Neural progenitor cell (in vitro differentiated cells): ENCODE measurements around the gene NEK1. TPM values are rescaled to one million over a fixed set of nuclear protein-coding genes. Genes with fewer than 3 reads are reported as not detected.

Source experiments
- DNase-seq: peaks from one replicate; pipeline ENCODE4 v3.0.0-alpha.2; 2016; ENCODE audit warnings: low spot score
- H2AFZ ChIP-seq: fragments of 200-600 bp; sonication (generic); replicated peaks from 2 replicates; pipeline ENCODE4 v1.6.1; 2016; ENCODE audit warnings: antibody characterized with exemption
- H3F3A ChIP-seq: fragments of 200-600 bp; sonication (generic); 2 replicates; pipeline ENCODE4 v1.6.1; 2016; ENCODE audit warnings: antibody characterized with exemption, low read depth
- H3K27ac ChIP-seq: fragments of 200-600 bp; sonication (generic); 2 replicates; pipeline ENCODE4 v1.5.1; 2016; ENCODE audit warnings: mild to moderate bottlenecking
- H3K27me3 ChIP-seq: fragments of 200-600 bp; sonication (generic); 2 replicates; pipeline ENCODE4 v1.6.1; 2016; ENCODE audit warnings: mild to moderate bottlenecking, moderate library complexity
- H3K36me3 ChIP-seq: fragments of 200-600 bp; sonication (generic); 2 replicates; pipeline ENCODE4 v1.5.1; 2016
- H3K4me1 ChIP-seq: fragments of 200-600 bp; sonication (generic); 2 replicates; pipeline ENCODE4 v1.6.1; 2016; ENCODE audit warnings: mixed run types
- H3K4me2 ChIP-seq: fragments of 200-600 bp; sonication (generic); 2 replicates; pipeline ENCODE4 v1.6.1; 2016
- H3K4me3 ChIP-seq: fragments of 200-600 bp; sonication (generic); 2 replicates; pipeline ENCODE4 v1.5.1; 2016
- H3K79me2 ChIP-seq: fragments of 200-600 bp; sonication (generic); 2 replicates; pipeline ENCODE4 v1.6.1; 2016; ENCODE audit warnings: low read depth
- H3K9ac ChIP-seq: fragments of 200-600 bp; sonication (generic); 2 replicates; pipeline ENCODE4 v1.6.1; 2016
- H3K9me3 ChIP-seq: fragments of 200-600 bp; sonication (generic); 2 replicates; pipeline ENCODE4 v1.5.1; 2016; ENCODE audit warnings: low read depth
- H4K20me1 ChIP-seq: fragments of 200-600 bp; sonication (generic); 2 replicates; pipeline ENCODE4 v1.6.1; 2016; ENCODE audit warnings: low read depth
- H3K27ac Mint-ChIP-seq: 3 replicates; pipeline ENCODE4 v1.8.0; 2021; ENCODE audit warnings: mixed read lengths
- H3K27me3 Mint-ChIP-seq: 2 replicates; pipeline ENCODE4 v1.8.0; 2022; ENCODE audit warnings: low read depth, mild to moderate bottlenecking, inconsistent platforms, moderate library complexity, mixed read lengths; ENCODE audit not compliant: insufficient read depth
- H3K36me3 Mint-ChIP-seq: 3 replicates; pipeline ENCODE4 v1.8.0; 2021; ENCODE audit warnings: mixed read lengths
- H3K4me1 Mint-ChIP-seq: 3 replicates; pipeline ENCODE4 v1.8.0; 2021; ENCODE audit warnings: mixed read lengths
- H3K4me3 Mint-ChIP-seq: 3 replicates; pipeline ENCODE4 v1.8.0; 2021; ENCODE audit warnings: mild to moderate bottlenecking, moderate library complexity, mixed read lengths
- H3K9me3 Mint-ChIP-seq: 3 replicates; pipeline ENCODE4 v1.8.0; 2020; ENCODE audit warnings: mixed read lengths
- EZH2 ChIP-seq: fragments of 200-600 bp; sonication (generic); IDR thresholded peaks from 2 replicates; pipeline ENCODE4 v1.6.1; 2017; ENCODE audit warnings: antibody characterized with exemption, mild to moderate bottlenecking, moderate library complexity
- EZH2phosphoT487 ChIP-seq: fragments of 200-600 bp; sonication (generic); IDR thresholded peaks from 2 replicates; pipeline ENCODE4 v1.6.1; 2017; ENCODE audit warnings: antibody characterized with exemption
- total RNA-seq: library from RNA; depleted of rRNA; stranded (reverse); fragments of >200 nt; gene quantifications from 2 replicates; pipeline ENCODE4 v1.2.3, GENCODE V29; 2015; ENCODE audit warnings: low replicate concordance
- TF ChIP-seq, protein P1 (sequence below): fragments of 200-600 bp; sonication (generic); IDR thresholded peaks from 2 replicates; pipeline ENCODE4 v1.5.1; 2017; ENCODE audit warnings: antibody characterized with exemption, mild to moderate bottlenecking

The NEK1 gene
- total RNA-seq, 1 donor from 2014 or later: 12.1 TPM

DNA sequence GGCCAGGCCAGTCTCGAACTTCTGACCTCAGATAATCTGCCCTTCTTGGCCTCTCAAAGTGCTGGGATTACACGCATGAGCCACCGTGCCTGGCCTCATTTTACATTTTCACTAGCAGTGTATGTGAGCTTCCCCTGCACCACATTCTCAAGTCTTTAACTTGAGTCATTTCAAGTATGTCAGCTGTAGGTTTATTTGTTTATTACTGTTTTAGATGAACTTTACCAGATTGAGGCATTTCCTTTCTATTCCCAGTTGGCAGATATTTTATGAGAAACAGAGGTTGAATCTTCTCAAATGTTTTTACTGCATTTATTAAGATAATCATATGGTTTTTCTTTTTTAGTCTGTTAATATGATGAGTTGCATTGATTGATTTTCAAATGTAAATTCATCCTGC, 227.0 kb downstream of the NEK1 start:
- H3K36me3 ChIP-seq: no peaks in the 10 kb centered on the region
- H3K4me3 Mint-ChIP-seq: no peak overlapping the region
- H3K27ac Mint-ChIP-seq: no peak overlapping the region
- no peaks in the 10 kb centered on the region for H3K79me2 ChIP-seq
- H3K36me3 Mint-ChIP-seq: no peaks in the 10 kb centered on the region
- peaks cover 8% of the 10 kb centered on the region for H3K9me3 Mint-ChIP-seq
- peaks cover 2% of the 10 kb centered on the region for H3K27me3 Mint-ChIP-seq
- H3K4me2 ChIP-seq: no peak overlapping the region
- no peak overlapping the region for H3K4me3 ChIP-seq
- TF ChIP-seq, protein P1, sequence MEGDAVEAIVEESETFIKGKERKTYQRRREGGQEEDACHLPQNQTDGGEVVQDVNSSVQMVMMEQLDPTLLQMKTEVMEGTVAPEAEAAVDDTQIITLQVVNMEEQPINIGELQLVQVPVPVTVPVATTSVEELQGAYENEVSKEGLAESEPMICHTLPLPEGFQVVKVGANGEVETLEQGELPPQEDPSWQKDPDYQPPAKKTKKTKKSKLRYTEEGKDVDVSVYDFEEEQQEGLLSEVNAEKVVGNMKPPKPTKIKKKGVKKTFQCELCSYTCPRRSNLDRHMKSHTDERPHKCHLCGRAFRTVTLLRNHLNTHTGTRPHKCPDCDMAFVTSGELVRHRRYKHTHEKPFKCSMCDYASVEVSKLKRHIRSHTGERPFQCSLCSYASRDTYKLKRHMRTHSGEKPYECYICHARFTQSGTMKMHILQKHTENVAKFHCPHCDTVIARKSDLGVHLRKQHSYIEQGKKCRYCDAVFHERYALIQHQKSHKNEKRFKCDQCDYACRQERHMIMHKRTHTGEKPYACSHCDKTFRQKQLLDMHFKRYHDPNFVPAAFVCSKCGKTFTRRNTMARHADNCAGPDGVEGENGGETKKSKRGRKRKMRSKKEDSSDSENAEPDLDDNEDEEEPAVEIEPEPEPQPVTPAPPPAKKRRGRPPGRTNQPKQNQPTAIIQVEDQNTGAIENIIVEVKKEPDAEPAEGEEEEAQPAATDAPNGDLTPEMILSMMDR: no peak
- TF ChIP-seq EZH2phosphoT487: no peak
- no peak for TF ChIP-seq EZH2
- H3K9me3 ChIP-seq: no peaks in the 10 kb centered on the region
- DNase-seq: no peak
- no peak overlapping the region for H3K27ac ChIP-seq
- no peak overlapping the region for H2AFZ ChIP-seq
- H3F3A ChIP-seq: no peaks in the 10 kb centered on the region
- no peaks in the 10 kb centered on the region for H3K4me1 ChIP-seq
- H3K27me3 ChIP-seq: no peaks in the 10 kb centered on the region
- H4K20me1 ChIP-seq: no peaks in the 10 kb centered on the region
- H3K9ac ChIP-seq: no peak overlapping the region
- H3K4me1 Mint-ChIP-seq: no peaks in the 10 kb centered on the region

DNA sequence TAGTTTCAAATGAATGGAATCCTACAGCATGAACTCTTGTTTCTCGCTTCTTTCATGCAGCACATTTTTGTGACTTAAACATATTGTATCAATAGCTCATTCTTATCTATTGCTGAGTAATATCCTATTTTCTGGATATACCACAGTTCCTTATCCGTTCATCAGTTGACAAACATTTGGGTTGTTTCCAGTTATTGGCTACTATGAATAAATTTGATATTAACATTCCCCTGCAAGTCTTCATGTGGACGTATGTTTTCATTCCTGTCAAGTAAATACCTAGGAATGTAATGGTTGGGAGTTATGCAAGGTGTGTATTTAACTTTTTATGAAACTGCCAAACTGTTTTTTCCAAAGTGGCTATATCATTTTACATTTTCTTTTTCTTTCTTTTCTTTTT, 227.6 kb downstream of the NEK1 start:
- Mint-ChIP-seq H3K4me3 (no peak overlapping the region), H3K36me3 (no peaks in the 10 kb centered on the region)
- no peak for TF ChIP-seq EZH2phosphoT487
- TF ChIP-seq, protein P1: no peak
- no peak for TF ChIP-seq EZH2

DNA sequence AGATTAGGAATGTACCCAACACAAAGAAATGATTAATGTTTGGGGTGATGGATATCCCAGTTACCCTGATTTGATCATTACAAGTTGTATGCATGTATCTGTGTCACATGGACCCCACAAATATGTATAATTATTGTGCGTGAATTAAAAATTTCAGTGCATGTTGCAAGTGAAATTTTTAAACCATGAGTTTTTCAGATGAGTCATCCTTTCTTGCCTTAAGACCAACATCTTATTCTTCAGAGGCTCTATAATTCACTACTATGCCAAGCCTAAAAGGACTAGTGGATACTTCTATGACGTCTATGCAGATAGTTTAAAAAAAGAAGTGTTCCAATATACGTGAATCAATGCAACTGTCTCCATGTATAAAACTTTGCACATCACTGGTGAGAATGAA, 228.7 kb downstream of the NEK1 start:
- H3K79me2 ChIP-seq: no peaks in the 10 kb centered on the region
- no peaks in the 10 kb centered on the region for H3K27me3 ChIP-seq
- no peak overlapping the region for H2AFZ ChIP-seq
- H3K4me1 ChIP-seq: no peaks in the 10 kb centered on the region
- no peaks in the 10 kb centered on the region for H4K20me1 ChIP-seq
- DNase-seq: no peak
- Mint-ChIP-seq H3K4me3 (no peak overlapping the region), H3K36me3 (no peaks in the 10 kb centered on the region), H3K27ac (no peak overlapping the region), H3K27me3 (peaks cover 2% of the 10 kb centered on the region), H3K4me1 (no peaks in the 10 kb centered on the region), H3K9me3 (peaks cover 16% of the 10 kb centered on the region)
- H3K4me2 ChIP-seq: no peak overlapping the region
- no peaks in the 10 kb centered on the region for H3K9me3 ChIP-seq
- H3K4me3 ChIP-seq: no peak overlapping the region
- H3K27ac ChIP-seq: no peak overlapping the region
- no peaks in the 10 kb centered on the region for H3K36me3 ChIP-seq
- H3F3A ChIP-seq: no peaks in the 10 kb centered on the region
- H3K9ac ChIP-seq: no peak overlapping the region
- TF ChIP-seq EZH2phosphoT487 (no peak), EZH2 (no peak)
- TF ChIP-seq, protein P1: no peak

More for the DNA sequence above, 227.6 kb downstream of the NEK1 start:
- no peak overlapping the region for H3K9ac ChIP-seq
- no peak for DNase-seq
- Mint-ChIP-seq H3K27me3 (peaks cover 2% of the 10 kb centered on the region), H3K27ac (no peak overlapping the region), H3K4me1 (no peaks in the 10 kb centered on the region), H3K9me3 (peaks cover 10% of the 10 kb centered on the region)
- no peaks in the 10 kb centered on the region for H3K27me3 ChIP-seq
- no peaks in the 10 kb centered on the region for H3K79me2 ChIP-seq
- H3K4me1 ChIP-seq: no peaks in the 10 kb centered on the region
- no peaks in the 10 kb centered on the region for H4K20me1 ChIP-seq
- no peaks in the 10 kb centered on the region for H3K36me3 ChIP-seq
- H3K4me2 ChIP-seq: no peak overlapping the region
- no peak overlapping the region for H2AFZ ChIP-seq
- H3K4me3 ChIP-seq: no peak overlapping the region
- H3K9me3 ChIP-seq: no peaks in the 10 kb centered on the region
- H3K27ac ChIP-seq: no peak overlapping the region
- no peaks in the 10 kb centered on the region for H3F3A ChIP-seq

DNA sequence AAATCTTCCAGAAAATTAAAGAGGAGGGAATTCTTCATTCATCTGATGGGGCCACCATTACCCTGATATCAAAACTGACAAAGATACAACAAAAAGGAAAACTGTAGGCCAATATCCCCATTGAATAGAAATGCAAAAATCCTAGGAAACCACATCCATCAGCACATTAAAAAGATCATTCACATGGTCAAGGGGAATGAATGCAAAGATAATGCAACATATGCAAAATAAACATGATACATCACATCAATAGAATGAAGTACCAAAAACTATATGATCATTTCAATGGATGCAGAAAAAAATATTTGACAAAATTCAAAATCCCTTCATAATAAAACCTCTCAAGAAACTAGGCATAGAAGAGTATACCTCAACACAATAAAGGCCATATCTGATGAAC, 232.7 kb downstream of the NEK1 start:
- Mint-ChIP-seq H3K9me3 (peaks cover 36% of the 10 kb centered on the region), H3K4me1 (no peaks in the 10 kb centered on the region), H3K27me3 (peaks cover 6% of the 10 kb centered on the region), H3K36me3 (no peaks in the 10 kb centered on the region), H3K4me3 (no peak overlapping the region), H3K27ac (no peak overlapping the region)
- Histone ChIP-seq H2AFZ (no peak overlapping the region), H4K20me1 (no peaks in the 10 kb centered on the region), H3K4me3 (no peak overlapping the region), H3K4me1 (no peaks in the 10 kb centered on the region), H3K27me3 (no peaks in the 10 kb centered on the region), H3K36me3 (no peaks in the 10 kb centered on the region), H3K9me3 (peaks cover 17% of the 10 kb centered on the region), H3F3A (no peaks in the 10 kb centered on the region), H3K79me2 (no peaks in the 10 kb centered on the region), H3K27ac (no peak overlapping the region), H3K4me2 (no peak overlapping the region), H3K9ac (no peak overlapping the region)
- TF ChIP-seq, protein P1: no peak
- DNase-seq: no peak
